Measurements from ENCODE around the gene NISCH.

Gene NISCH

GRCh38 chr3:52521488-52521824 is 66.1 kb downstream of the NISCH start:
- CTCF ChIA-PET = no interaction called here
- POLR2A ChIA-PET (ENCODE audit: low non-redundant PET) = no interaction called here
- no peak for TF ChIP-seq CTCF (conservative IDR thresholded peaks at IDR 0.05; ENCODE audit: low read depth)
- no peak overlapping the region for H3K27ac ChIP-seq
- no peak for DNase-seq (ENCODE audit: low spot score)

DNA sequence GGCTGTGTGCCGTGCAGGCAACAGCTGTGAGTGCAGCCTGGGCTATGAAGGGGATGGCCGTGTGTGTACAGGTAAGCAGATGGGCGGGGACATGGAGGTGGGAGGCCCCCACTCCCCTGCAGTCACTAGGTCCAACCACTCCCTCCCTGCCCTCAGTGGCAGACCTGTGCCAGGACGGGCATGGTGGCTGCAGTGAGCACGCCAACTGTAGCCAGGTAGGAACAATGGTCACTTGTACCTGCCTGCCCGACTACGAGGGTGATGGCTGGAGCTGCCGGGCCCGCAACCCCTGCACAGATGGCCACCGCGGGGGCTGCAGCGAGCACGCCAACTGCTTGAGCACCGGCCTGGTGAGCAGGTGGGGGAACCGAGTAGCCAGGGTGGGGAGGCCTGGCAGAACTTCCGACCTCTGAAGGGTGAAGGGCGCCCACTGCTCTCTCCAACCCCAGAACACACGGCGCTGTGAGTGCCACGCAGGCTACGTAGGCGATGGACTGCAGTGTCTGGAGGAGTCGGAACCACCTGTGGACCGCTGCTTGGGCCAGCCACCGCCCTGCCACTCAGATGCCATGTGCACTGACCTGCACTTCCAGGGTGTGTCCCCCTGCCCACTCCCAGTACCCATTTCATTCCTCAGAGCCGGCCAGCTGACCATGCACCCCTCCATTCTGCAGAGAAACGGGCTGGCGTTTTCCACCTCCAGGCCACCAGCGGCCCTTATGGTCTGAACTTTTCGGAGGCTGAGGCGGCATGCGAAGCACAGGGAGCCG is 66.7 kb downstream of the NISCH start:
- no peak for TF ChIP-seq CTCF (conservative IDR thresholded peaks at IDR 0.05; ENCODE audit: low read depth)
- H3K27ac ChIP-seq = no peak overlapping the region
- ChIA-PET POLR2A (ENCODE audit: low non-redundant PET) (no interaction called here), CTCF (no interaction called here)
- no peak for DNase-seq (ENCODE audit: low spot score)

- CTCF ChIA-PET = no interaction called here
- POLR2A ChIA-PET (ENCODE audit: low non-redundant PET) = no interaction called here
- no peak for TF ChIP-seq CTCF (conservative IDR thresholded peaks at IDR 0.05; ENCODE audit: low read depth)
- no peak overlapping the region for H3K27ac ChIP-seq
- DNase-seq (ENCODE audit: low spot score) = no peak
Measured at GRCh38 chr3:52522651-52523251, 67.3 kb downstream of the NISCH start.

DNA sequence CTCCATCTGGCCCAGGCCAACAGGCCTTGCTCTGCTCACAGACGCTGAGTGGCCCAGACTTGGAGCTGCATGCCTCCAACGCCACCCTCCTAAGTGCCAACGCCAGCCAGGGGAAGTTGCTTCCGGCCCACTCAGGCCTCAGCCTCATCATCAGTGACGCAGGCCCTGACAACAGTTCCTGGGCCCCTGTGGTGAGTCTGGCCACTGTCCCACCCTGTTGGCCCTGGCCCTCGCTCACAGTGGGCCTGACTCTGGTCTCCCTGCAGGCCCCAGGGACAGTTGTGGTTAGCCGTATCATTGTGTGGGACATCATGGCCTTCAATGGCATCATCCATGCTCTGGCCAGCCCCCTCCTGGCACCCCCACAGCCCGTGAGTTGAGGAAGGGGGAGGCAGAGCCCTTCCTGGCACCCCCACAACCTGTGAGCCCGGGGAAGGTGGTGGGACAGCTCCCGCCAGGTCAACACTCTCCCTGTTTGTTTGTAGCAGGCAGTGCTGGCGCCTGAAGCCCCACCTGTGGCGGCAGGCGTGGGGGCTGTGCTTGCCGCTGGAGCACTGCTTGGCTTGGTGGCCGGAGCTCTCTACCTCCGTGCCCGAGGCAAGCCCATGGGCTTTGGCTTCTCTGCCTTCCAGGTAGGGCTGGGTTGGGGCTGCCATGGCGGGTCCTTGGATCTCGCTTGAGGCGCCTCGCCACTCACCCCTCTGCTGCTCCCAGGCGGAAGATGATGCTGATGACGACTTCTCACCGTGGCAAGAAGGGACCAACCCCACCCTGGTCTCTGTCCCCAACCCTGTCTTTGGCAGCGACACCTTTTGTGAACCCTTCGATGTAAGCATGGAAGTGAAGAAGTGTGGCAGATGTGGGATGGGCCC is 68.2 kb downstream of the NISCH start:
- no peak for DNase-seq (ENCODE audit: low spot score)
- POLR2A ChIA-PET (ENCODE audit: low non-redundant PET) = no interaction called here
- no peak for TF ChIP-seq CTCF (conservative IDR thresholded peaks at IDR 0.05; ENCODE audit: low read depth)
- CTCF ChIA-PET = no interaction called here
- peak overlapping the region; percentile 60 for H3K27ac ChIP-seq

DNA sequence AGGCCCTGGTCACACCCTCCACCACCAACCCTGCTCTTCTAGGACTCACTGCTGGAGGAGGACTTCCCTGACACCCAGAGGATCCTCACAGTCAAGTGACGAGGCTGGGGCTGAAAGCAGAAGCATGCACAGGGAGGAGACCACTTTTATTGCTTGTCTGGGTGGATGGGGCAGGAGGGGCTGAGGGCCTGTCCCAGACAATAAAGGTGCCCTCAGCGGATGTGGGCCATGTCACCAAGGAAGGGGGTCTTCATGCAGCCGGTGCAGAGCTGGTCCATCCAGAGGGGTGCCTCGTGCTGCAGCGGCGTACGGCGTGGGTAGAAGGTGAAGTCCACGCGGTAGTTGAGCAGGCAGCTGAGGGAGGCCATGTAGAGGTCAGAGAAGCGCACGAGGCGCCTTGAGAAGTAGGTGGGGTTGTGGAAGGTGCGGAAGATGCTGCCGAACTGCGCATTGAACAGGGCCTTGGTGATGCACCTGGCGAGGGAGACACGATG is 68.9 kb downstream of the NISCH start:
- H3K27ac ChIP-seq = peak overlapping the region; percentile 60
- DNase-seq (ENCODE audit: low spot score) = no peak

More for the DNA sequence above, 68.9 kb downstream of the NISCH start:
- ChIA-PET CTCF (no interaction called here), POLR2A (ENCODE audit: low non-redundant PET) (no interaction called here)
- TF ChIP-seq CTCF (conservative IDR thresholded peaks at IDR 0.05; ENCODE audit: low read depth) = no peak

Data from RWPE1 (cell line).